SK-N-SH (cell line): ENCODE data around the gene FAM234A.

ENCODE experiments used
- CTCF ChIP-seq: fragments of 200-600 bp; sonication (generic); IDR thresholded peaks from 2 replicates; pipeline ENCODE4 v1.6.1; 2017; ENCODE audit warnings: antibody characterized with exemption, mild to moderate bottlenecking, moderate library complexity
- FOXJ3 ChIP-seq: sonication (generic); formaldehyde crosslinking; IDR thresholded peaks from 2 replicates; pipeline ENCODE4 v1.5.1; 2020; ENCODE audit warnings: mild to moderate bottlenecking, missing genetic modification reagents
- GABPA ChIP-seq: IDR thresholded peaks from 2 replicates; pipeline ENCODE4 v1.4.0; 2012; ENCODE audit warnings: low read depth, mild to moderate bottlenecking
- NFIC ChIP-seq: IDR thresholded peaks from 2 replicates; pipeline ENCODE4 v1.4.0; 2012; ENCODE audit warnings: borderline replicate concordance
- POLR2AphosphoS5 ChIP-seq: IDR thresholded peaks from 2 replicates; pipeline ENCODE4 v1.6.1; 2012; ENCODE audit warnings: low read depth, low read length
- SMC3 ChIP-seq: IDR thresholded peaks from 2 replicates; pipeline ENCODE4 v1.6.1; 2012; ENCODE audit warnings: low read depth, low read length, improper control_type of control experiment
- YY1 ChIP-seq: IDR thresholded peaks from 2 replicates; pipeline ENCODE4 v1.4.0; 2012; ENCODE audit warnings: low read depth, mild to moderate bottlenecking

- TF ChIP-seq CTCF (no peak), YY1 (no peak), SMC3 (no peak), POLR2AphosphoS5 (no peak), FOXJ3 (CRISPR knock-in tag) (no peak), GABPA (no peak), NFIC (no peak)
Measured at GRCh38 chr16:264440-264951, 29.9 kb downstream of the FAM234A start.
